NCI-H1694 treated with DMSO at 0.1 percent for 48 hours (cell line): ENCODE measurements around the gene GRHL3.
A peak's percentile ranks its signal among the peaks of the same experiment; 100 is the strongest.
"Not testable (repeated sequence)": the region's sequence is repeated elsewhere in the genome, so short reads cannot be mapped to it uniquely, and the experiment has no call there.

Experiments used
- DNase-seq: peaks from one replicate; lab custom pipeline; 2025; lab: John Stamatoyannopoulos, UW

GRHL3 gene

GRCh38 chr1:24319312-24319863 lies at the start of gene GRHL3:
TSS of gene GRHL3 (plus strand) at chr1:24319357. CDS start at chr1:24319552, 195 bp downstream.
- DNase-seq = no peak

GRCh38 chr1:24274203-24275103 lies 44.7 kb upstream of the GRHL3 start:
- not testable (repeated sequence) for DNase-seq

- no peak for DNase-seq
Measured at GRCh38 chr1:24275104-24275410, 44.1 kb upstream of the GRHL3 start.

GRCh38 chr1:24275510-24275909 lies 43.6 kb upstream of the GRHL3 start:
- no peak for DNase-seq

GRCh38 chr1:24276791-24277190 lies 42.4 kb upstream of the GRHL3 start:
- no peak for DNase-seq

- peak; percentile 25 for DNase-seq
Measured at GRCh38 chr1:24277420-24278169, 41.6 kb upstream of the GRHL3 start.

GRCh38 chr1:24278726-24279125 lies 40.4 kb upstream of the GRHL3 start:
- no peak for DNase-seq

GRCh38 chr1:24279590-24280232 lies 39.4 kb upstream of the GRHL3 start:
- no peak for DNase-seq

- no peak for DNase-seq
Measured at GRCh38 chr1:24281591-24281990, 37.6 kb upstream of the GRHL3 start.

GRCh38 chr1:24282491-24282890 lies 36.7 kb upstream of the GRHL3 start:
- DNase-seq = no peak

- DNase-seq = no peak
Measured at GRCh38 chr1:24283326-24284155, 35.6 kb upstream of the GRHL3 start.

- no peak for DNase-seq
Measured at GRCh38 chr1:24284156-24284471, 35.0 kb upstream of the GRHL3 start.

GRCh38 chr1:24285231-24285630 lies 33.9 kb upstream of the GRHL3 start:
- DNase-seq = no peak

- no peak for DNase-seq
Measured at GRCh38 chr1:24286246-24287010, 32.7 kb upstream of the GRHL3 start.

GRCh38 chr1:24287779-24288178 lies 31.4 kb upstream of the GRHL3 start:
- DNase-seq = not testable (repeated sequence)

- DNase-seq = no peak
Measured at GRCh38 chr1:24288479-24288878, 30.7 kb upstream of the GRHL3 start.

- DNase-seq = peak; percentile 88
Measured at GRCh38 chr1:24289937-24290595, 29.1 kb upstream of the GRHL3 start.

GRCh38 chr1:24290933-24291487 lies 28.1 kb upstream of the GRHL3 start:
- DNase-seq = no peak

- no peak for DNase-seq
Measured at GRCh38 chr1:24292103-24292502, 27.1 kb upstream of the GRHL3 start.

- no peak for DNase-seq
Measured at GRCh38 chr1:24292887-24293286, 26.3 kb upstream of the GRHL3 start.
